NCI-H2107 treated with DMSO at 0.1 percent for 48 hours (cell line): ENCODE measurements around the gene TIAM2.

Experiments
- DNase-seq: peaks from one replicate; lab custom pipeline; 2025; ENCODE audit not compliant: unreplicated experiment; lab: John Stamatoyannopoulos, UW

Gene TIAM2

GRCh38 chr6:155123520-155123919 is 128.4 kb downstream of the TIAM2 start:
- DNase-seq: no peak

- DNase-seq: no peak
These were observed 130.8 kb downstream of the TIAM2 start for GRCh38 chr6:155125906-155126305.

DNA sequence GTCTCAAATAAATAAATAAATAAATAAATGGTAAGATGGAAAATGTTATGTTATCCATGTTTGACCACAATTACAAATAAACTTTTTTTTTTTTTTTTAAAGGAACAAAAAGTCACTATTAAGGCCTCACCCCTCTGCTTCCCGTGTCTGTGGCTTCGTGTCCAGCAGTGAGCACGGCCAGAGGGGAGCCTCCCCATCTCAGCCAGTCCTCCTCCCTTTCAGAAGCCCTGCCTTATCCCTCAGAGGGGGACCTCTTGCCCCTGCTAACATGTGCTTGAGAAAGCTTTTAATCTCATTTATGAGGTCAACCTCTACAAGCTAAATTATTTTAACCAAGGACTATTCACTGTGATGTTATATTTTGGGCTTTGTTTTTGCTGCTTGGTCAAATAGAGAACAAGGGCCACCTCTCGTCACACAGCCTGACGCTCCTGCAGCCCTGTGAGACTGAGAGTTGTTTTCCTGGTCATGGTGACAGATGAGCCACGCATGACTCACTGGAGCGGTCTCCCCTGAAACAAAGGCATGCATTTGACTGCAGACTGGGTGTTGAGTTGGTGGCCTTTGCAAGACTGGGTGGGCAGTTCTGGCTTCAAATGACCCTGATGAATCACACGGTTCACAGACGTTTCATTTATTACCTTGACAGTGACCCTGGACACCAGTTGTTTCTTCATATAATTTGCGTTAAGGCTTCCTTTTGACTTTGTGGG is 131.8 kb downstream of the TIAM2 start:
- no peak for DNase-seq

DNA sequence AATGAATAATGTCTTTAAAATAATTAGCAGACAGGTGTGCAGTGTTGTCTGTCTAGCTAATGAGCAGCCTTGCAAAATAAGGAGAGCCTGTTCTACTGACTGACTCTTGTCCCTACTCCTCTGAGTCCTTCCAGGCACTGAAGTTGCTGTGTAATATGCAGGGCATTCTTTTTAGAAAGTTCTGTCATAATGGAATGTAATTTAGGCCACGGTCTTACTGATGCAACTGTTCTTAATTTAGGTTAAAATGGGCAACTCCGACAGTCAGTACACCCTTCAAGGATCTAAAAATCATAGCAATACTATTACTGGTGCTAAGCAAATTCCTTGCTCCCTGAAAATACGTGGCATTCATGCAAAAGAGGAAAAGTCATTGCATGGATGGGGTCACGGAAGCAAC is 133.9 kb downstream of the TIAM2 start:
- no peak for DNase-seq

DNA sequence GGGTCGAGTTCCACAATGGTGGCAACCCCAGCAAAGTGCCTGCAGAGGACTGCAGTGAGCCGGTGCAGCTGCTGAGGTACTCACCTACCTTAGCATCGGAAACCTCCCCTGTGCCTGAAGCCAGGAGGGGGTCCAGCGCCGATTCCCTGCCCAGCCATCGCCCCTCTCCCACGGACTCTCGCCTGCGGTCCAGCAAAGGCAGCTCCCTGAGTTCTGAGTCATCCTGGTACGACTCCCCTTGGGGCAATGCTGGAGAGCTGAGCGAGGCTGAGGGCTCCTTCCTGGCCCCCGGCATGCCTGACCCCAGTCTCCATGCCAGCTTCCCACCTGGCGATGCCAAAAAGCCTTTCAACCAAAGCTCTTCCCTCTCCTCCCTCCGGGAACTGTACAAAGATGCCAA is 134.6 kb downstream of the TIAM2 start:
- no peak for DNase-seq

- no peak for DNase-seq
These were observed 135.2 kb downstream of the TIAM2 start for GRCh38 chr6:155130161-155130853.

- DNase-seq: no peak
These were observed 137.5 kb downstream of the TIAM2 start for GRCh38 chr6:155132617-155133016.

- DNase-seq: no peak
These were observed 145.9 kb downstream of the TIAM2 start for GRCh38 chr6:155141002-155141401.

DNA sequence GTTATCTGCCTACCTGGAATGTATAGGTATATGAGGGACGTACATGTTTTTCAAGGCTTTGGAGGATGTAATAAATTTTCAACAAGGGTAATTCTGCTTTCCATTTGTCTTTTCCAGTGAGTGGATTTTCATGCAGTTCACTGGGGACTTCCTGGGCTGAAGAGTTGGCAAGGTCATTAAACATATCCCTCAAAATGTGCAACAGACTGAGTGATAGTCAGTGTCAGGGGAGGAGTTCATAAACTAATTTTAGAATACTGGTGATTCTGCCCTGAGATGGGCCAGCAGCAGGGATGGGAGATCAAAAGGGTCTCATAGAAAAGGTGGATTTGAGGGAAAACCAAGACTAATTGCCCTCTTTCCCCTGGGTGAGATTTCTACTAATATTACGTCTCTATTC is 146.4 kb downstream of the TIAM2 start:
- DNase-seq: no peak

GRCh38 chr6:155142168-155143028 is 147.3 kb downstream of the TIAM2 start:
- no peak for DNase-seq

GRCh38 chr6:155143029-155143577 is 148.0 kb downstream of the TIAM2 start:
- DNase-seq: no peak

GRCh38 chr6:155143578-155144106 is 148.5 kb downstream of the TIAM2 start:
- DNase-seq: no peak

DNA sequence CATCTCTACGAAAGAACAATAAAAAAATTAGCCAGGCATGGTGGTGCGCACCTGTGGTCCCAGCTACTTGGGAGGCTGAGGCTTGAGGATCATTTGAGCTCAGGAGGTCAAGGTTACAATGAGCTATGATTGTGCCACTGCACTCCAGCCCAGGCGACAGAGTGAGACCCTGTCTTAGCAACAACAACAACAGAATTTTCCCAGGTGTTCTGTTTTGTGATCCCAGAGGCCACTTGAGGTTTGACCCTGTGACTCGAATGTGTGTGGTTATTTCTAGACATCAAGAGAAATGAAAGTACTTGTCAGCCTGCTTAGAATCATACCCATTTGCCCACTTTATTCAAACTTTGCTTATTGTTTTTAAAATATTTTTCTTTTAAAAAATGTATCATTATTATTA is 151.1 kb downstream of the TIAM2 start:
- DNase-seq: no peak

DNA sequence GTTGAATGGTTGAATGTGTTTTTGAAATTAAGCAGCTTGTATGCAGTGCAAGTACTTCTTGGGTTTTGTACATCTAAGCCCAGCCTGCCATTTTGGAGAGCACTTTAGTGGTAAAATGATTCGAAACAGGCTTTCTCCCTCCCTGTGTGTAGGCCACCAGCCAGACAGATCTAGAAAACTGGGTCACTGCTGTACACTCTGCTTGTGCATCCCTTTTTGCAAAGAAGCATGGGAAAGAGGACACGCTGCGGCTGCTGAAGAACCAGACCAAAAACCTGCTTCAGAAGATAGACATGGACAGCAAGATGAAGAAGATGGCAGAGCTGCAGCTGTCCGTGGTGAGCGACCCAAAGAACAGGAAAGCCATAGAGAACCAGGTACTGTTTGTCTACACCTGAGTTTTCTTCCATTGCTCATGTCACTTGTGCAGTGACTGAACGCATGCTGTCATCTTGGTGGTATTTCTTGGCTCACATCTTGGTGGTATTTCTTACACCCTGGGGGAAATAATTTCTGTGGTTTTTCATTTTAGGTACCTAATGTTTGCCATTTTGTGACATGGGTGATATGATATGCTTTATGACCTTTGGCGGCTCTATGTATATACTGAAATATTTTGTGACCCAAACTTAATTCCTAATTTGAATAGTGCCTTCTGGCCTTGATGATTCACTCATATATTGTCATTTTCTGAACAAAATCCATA is 153.0 kb downstream of the TIAM2 start:
- DNase-seq: no peak

GRCh38 chr6:155150967-155151671 is 156.0 kb downstream of the TIAM2 start:
- DNase-seq: no peak

DNA sequence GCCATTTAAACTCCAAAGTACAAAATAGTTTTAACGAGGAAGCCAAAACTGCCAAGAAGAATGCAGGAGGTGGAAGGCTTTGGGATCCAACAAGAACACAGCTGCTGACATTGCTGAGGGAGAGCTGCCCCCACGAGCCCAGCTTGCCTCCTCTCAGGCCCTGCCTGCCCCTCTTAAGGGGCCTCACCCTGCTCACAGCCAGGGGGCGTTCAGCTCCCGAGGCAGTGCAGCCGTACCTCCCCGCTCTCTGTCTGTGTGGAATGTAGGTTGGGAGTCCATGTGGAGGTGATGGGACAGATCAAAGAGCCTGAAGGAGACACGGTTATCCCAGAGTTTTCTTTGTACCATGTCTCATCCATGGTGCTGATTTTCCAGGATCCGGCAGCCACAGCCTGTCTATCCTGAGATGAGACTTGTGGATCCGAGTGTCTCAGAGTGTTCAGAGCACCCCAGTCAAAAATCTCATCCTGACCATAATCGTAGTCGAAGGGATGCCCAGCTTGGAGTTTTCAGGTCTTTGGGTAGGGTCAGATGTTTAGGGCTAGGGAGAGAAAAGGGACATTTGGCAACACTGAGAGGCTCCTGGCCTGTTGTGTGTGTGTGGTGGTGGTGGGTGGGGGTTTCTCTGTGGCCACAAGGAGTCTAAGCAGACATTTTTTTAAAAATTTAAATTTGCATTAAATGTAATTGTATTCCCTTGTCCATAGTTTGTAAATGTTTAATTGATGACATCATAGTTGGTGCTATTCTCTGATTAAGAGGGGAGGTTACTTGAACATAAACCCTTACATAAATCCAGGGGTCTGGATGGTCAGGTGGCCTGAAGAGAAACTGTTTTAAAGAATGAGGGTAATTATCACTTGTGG is 157.3 kb downstream of the TIAM2 start:
- no peak for DNase-seq

DNA sequence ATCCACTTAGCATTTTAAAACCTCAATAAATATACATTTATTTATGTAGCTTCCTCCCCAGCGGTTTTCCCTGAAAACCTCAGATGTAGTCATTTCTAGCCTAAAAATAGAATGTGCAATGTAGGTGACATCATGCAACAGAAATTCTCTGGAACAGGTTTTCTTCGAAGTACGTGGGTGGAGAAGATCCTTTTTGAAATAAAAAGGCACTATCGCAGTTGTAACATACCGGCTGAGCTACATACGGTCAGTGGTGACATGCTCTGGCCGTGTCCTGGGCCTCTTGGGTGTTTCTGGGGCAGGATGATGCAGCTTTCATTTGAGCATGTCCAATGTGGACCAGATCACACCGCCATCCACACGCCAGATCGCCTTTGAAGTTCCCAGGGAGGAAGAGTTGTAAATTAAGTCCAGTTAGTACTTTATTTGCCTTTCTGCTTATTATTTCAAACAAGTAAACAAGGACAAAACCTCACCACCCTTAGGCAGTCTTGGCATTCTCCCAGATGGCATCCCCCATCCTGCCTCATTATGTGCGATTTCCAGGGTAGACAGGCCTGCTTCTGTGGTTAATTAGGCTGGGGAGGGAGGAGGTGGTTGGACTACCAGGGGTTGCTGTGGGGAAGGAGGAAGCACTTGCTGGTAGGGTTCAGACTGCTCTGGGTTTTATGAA is 159.2 kb downstream of the TIAM2 start:
- peak; percentile 47 for DNase-seq

DNA sequence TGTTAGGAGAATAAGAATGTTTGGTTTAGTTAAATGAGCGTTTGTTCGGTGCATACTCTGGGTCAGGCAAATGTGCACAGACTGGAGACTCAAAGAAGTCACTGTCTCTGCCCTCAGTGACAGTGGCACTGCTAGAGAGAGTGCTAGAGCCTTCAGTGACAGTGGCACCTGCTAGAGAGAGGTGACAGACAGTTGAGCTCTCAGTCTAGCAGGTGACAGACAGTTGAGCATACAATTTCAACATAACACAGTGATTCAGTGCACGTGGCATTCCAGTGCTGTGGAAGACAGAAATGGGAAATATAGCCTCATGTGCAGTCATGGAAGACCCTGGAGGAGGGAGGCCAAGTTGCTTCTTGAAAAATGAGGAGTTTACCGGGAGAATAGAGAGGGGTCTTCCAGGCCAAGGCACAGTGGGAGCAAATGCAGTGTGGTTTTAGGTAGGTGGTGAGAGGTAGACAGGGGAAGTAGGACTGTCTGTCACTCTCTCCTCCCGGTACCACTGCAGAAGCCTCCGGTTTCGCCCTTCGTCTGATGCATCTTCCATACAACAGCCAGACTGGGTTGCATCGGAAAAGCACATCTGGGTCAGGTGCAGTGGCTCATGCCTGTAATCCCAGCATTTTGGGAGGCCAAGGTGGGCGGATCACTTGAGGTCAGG is 160.8 kb downstream of the TIAM2 start:
- DNase-seq: peak; percentile 2
